Cardiac muscle cell (in vitro differentiated cells and primary cell): ENCODE measurements around the gene RELN. TPM values are rescaled to one million over a fixed set of nuclear protein-coding genes. Genes with fewer than 3 reads are reported as not detected.
A peak's percentile ranks its signal among the peaks of the same experiment; 100 is the strongest.

ENCODE experiments used
- DNase-seq, 2 donors: peaks; one replicate each; pipeline versions ENCODE4 v3.0.0 to v3.0.0-alpha.2; 2010 to 2017; ENCODE audit warnings: low read depth in 1 of 2, low spot score in 1 of 2
- H3K27ac ChIP-seq: fragments of 200-600 bp; sonication (generic); 2 replicates; pipeline ENCODE4 v1.5.1; 2016
- H3K27me3 ChIP-seq: fragments of 200-600 bp; sonication (generic); 2 replicates; pipeline ENCODE4 v1.6.0; 2016; ENCODE audit warnings: control low read depth
- H3K36me3 ChIP-seq: fragments of 200-600 bp; sonication (generic); 2 replicates; pipeline ENCODE4 v1.5.1; 2016; ENCODE audit warnings: control low read depth
- H3K4me1 ChIP-seq: fragments of 200-600 bp; sonication (generic); 2 replicates; pipeline ENCODE4 v1.8.1; 2017; ENCODE audit warnings: low read depth, mild to moderate bottlenecking, mixed run types
- H3K4me3 ChIP-seq: fragments of 200-600 bp; sonication (generic); 2 replicates; pipeline ENCODE4 v1.5.1; 2016; ENCODE audit warnings: mild to moderate bottlenecking
- H3K9me3 ChIP-seq: fragments of 200-600 bp; sonication (generic); 2 replicates; pipeline ENCODE4 v1.5.1; 2017; ENCODE audit warnings: low read depth, mild to moderate bottlenecking, control low read depth
- polyA plus RNA-seq: library from polyadenylated mRNA; unstranded; fragments of >200 nt; fragmentation: Nextera tagmentation; extraction: Ambion mirVana; gene quantifications from 2 replicates; pipeline ENCODE4 v1.2.1, GENCODE V29; 2016
- total RNA-seq: library from RNA; depleted of rRNA; stranded (reverse); fragments of >200 nt; gene quantifications from 2 replicates; pipeline ENCODE4 v1.2.3, GENCODE V29; 2016
- TF ChIP-seq, protein P1 (sequence below): IDR thresholded peaks from 2 replicates; pipeline ENCODE4 v1.5.1; 2012; ENCODE audit warnings: low read depth, mild to moderate bottlenecking, low read length

Gene RELN
- total and polyA plus RNA-seq, 2 experiments from 2014 or later, result 19.2 to 46.9 TPM

DNA sequence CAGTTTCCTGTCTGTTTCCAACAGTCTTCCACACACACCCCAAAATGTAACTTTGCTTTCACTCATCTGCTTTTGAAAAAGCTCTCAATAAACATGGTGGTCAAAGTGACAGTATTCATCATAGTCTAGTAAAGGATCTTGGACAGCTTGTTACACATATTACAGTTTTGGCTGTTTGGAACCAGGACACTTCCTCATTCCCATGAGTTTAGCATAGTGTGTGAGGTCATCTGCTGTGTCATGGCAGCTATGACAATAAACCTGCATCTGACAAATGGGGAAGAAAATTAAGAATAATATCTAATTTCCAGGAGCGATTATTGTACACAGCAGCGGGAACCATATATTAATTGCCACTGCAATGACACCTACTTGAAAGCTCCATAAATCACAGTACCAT, 359.1 kb downstream of the RELN start:
- no peaks in the 10 kb centered on the region for H3K27me3 ChIP-seq
- peaks cover 9% of the 10 kb centered on the region for H3K36me3 ChIP-seq
- H3K9me3 ChIP-seq, result no peaks in the 10 kb centered on the region
- no peak overlapping the region for H3K4me3 ChIP-seq
- no peak overlapping the region for H3K27ac ChIP-seq
- TF ChIP-seq, protein P1, sequence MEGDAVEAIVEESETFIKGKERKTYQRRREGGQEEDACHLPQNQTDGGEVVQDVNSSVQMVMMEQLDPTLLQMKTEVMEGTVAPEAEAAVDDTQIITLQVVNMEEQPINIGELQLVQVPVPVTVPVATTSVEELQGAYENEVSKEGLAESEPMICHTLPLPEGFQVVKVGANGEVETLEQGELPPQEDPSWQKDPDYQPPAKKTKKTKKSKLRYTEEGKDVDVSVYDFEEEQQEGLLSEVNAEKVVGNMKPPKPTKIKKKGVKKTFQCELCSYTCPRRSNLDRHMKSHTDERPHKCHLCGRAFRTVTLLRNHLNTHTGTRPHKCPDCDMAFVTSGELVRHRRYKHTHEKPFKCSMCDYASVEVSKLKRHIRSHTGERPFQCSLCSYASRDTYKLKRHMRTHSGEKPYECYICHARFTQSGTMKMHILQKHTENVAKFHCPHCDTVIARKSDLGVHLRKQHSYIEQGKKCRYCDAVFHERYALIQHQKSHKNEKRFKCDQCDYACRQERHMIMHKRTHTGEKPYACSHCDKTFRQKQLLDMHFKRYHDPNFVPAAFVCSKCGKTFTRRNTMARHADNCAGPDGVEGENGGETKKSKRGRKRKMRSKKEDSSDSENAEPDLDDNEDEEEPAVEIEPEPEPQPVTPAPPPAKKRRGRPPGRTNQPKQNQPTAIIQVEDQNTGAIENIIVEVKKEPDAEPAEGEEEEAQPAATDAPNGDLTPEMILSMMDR, result no peak
- no peak for DNase-seq
- no peaks in the 10 kb centered on the region for H3K4me1 ChIP-seq

DNA sequence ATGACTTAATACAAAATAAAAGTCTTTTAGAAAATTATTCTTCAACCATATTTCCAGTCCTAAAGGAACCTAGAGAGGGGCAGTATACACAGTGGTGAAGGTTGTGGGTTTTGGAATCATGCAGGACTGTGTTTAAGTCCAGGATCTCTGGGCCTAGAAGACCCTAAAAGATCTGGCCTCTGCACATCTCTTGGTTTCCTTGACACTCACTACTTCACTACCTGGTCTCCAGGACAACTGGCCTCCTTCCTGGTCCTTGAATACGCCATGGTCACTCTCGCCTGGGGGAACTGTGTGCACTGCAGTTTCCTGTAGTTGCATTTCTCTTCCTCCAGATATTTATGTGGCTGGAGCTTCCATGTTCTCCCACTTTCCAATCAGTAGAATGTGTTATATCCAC, 360.7 kb downstream of the RELN start:
- DNase-seq, result no peak
- no peaks in the 10 kb centered on the region for H3K27me3 ChIP-seq
- H3K36me3 ChIP-seq, result peaks cover 9% of the 10 kb centered on the region
- H3K27ac ChIP-seq, result no peak overlapping the region
- H3K4me3 ChIP-seq, result no peak overlapping the region
- H3K4me1 ChIP-seq, result no peaks in the 10 kb centered on the region
- TF ChIP-seq, protein P1, result no peak
- no peaks in the 10 kb centered on the region for H3K9me3 ChIP-seq

DNA sequence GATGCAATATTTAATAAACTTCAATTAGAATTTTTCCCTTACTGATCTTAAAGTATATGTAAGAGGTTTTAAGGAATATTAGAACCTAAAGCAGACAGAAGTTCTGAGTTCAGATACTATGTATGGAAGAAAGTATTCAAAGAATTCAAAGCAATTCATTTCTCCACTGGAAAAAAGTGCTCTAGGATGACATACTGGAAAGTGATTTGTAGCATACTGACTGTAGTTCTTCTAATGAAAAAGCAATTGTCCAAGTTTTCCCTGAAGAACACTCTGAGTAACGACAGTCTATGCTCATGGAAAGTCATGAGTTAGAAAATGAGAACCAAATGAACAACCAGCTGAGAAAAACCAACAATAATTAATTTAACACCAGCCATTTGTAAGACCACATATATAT, 362.7 kb downstream of the RELN start:
- no peaks in the 10 kb centered on the region for H3K4me1 ChIP-seq
- H3K27ac ChIP-seq, result no peak overlapping the region
- no peaks in the 10 kb centered on the region for H3K27me3 ChIP-seq
- H3K36me3 ChIP-seq, result peaks cover 9% of the 10 kb centered on the region
- DNase-seq, result no peak
- no peak overlapping the region for H3K4me3 ChIP-seq
- TF ChIP-seq, protein P1, result no peak
- no peaks in the 10 kb centered on the region for H3K9me3 ChIP-seq

DNA sequence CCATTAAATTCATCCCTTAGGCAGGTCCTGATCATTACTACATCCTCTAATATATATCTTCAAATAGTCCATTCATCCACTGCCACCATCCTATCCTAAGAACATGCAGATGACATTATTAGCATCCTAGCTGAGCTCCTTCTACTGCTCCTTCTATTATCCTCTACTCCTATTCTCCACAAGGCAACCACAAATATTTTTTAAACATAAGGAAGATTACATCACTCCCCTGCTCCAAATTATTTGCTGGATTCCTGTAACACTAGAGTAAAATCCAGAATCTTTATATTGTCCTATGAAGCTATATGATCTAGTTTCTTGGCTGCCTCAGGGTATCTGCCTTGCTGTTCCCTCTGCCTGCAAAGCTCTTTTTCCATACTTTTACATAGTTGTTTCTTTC, 367.2 kb downstream of the RELN start:
- TF ChIP-seq, protein P1, result no peak

DNA sequence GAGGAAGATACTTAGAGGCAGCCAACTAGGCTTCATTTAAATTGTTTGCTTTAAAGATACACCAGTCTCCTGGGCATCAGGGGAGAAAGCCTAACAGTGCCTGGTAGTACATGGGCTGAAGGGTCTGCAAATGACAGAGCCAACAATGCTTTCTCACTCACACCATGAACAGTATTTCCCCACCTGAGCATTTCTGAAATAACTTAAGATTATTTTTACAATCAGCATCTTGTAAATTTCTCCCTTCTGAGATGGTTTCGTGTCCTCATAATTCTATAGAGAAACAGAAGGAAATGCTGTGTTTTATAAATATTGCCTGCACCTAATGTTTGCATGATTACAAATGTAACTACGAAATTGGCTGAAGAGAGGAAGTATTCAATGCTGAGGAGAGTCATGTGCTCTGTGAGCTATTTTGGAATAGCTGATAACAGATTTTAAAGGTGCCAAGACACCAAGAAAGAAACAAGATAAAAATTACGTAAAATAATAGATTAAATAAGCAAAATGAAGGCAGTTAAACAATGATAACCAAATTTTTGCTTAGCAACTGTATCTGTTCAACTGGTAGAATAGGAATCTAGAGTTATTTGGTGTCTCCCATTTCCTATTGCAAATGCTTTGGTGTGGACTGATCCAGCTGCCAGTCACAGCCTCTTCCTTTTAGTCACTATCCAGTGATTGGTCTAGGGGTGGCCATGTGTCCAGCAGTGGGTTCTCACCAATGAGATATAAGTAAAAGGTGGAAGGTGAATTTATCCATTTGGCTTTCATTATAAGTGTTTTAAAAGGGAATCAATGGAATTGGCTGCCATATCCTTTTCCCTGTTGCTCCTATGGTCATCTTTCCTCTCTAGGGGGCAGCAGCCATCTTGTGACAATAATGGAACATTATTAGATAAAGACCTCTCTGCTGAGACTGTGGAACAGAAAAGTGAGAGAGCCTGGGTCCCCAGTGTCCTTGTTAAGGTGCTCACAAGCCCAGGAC, 375.5 kb downstream of the RELN start:
- Histone ChIP-seq H3K4me1 (peaks cover 14% of the 10 kb centered on the region), H3K4me3 (no peak overlapping the region), H3K9me3 (no peaks in the 10 kb centered on the region), H3K27me3 (no peaks in the 10 kb centered on the region), H3K36me3 (no peaks in the 10 kb centered on the region), H3K27ac (peak overlapping the region; percentile 70)
- peak; percentile 9 to 38 for DNase-seq
- TF ChIP-seq, protein P1, result peak; percentile 30

More for the DNA sequence above, 367.2 kb downstream of the RELN start:
- no peak for DNase-seq
- Histone ChIP-seq H3K4me1 (no peaks in the 10 kb centered on the region), H3K27ac (no peak overlapping the region), H3K9me3 (no peaks in the 10 kb centered on the region), H3K27me3 (no peaks in the 10 kb centered on the region), H3K4me3 (no peak overlapping the region), H3K36me3 (no peaks in the 10 kb centered on the region)
